CD14-positive monocyte (primary cell): Measurements from ENCODE around the gene FCSK. TPM values are rescaled to one million over a fixed set of nuclear protein-coding genes. Genes with fewer than 3 reads are reported as not detected.

Experiments
- DNase-seq, 3 donors: peaks; one replicate each; pipeline ENCODE4 v3.0.0-alpha.2; 2011 to 2022
- H2AFZ ChIP-seq: 2 replicates; pipeline ENCODE4 v1.6.0; 2012; ENCODE audit warnings: mild to moderate bottlenecking, low read depth, low read length, inconsistent platforms; ENCODE audit not compliant: insufficient read depth, poor library complexity, severe bottlenecking
- H3K27ac ChIP-seq, 2 donors: 1 replicate in 1 of 2; 2 replicates in 1 of 2; pipeline ENCODE4 v1.5.1; 2012 to 2013; ENCODE audit warnings: low read length in 2 of 2, control low read depth in 1 of 2, inconsistent platforms in 1 of 2, low read depth in 1 of 2, mild to moderate bottlenecking in 1 of 2
- H3K27me3 ChIP-seq, 2 donors: one replicate each; pipeline versions ENCODE4 v1.6.0 to v1.6.1; 2011 to 2013; ENCODE audit warnings: low read length in 2 of 2; ENCODE audit not compliant: control insufficient read depth in 2 of 2, insufficient read depth in 2 of 2
- H3K36me3 ChIP-seq, 2 donors: replicated peaks in 1 of 2; 1 replicate in 1 of 2; 2 replicates in 1 of 2; pipeline versions ENCODE4 v1.5.1 to v1.6.1; 2012 to 2013; ENCODE audit warnings: low read length in 2 of 2, control low read depth in 1 of 2, inconsistent platforms in 1 of 2, mild to moderate bottlenecking in 1 of 2; ENCODE audit not compliant: insufficient read depth in 2 of 2, control insufficient read depth in 1 of 2
- H3K4me1 ChIP-seq, 2 donors: 1 replicate in 1 of 2; 2 replicates in 1 of 2; pipeline versions ENCODE4 v1.5.1 to v1.6.1; 2012 to 2013; ENCODE audit warnings: low read length in 2 of 2, control low read depth in 1 of 2, inconsistent platforms in 1 of 2, mild to moderate bottlenecking in 1 of 2, moderate library complexity in 1 of 2; ENCODE audit not compliant: insufficient read depth in 2 of 2, control insufficient read depth in 1 of 2
- H3K4me2 ChIP-seq: replicated peaks from 2 replicates; pipeline ENCODE3; 2012; ENCODE audit warnings: low read length, moderate library complexity, mild to moderate bottlenecking; ENCODE audit not compliant: poor library complexity, severe bottlenecking; ENCODE audit errors: extremely low read depth
- H3K4me3 ChIP-seq, 3 experiments: fragments of 200-600 bp in 1 of 3; sonication (generic) in 1 of 3; replicated peaks in 1 of 3; 1 replicate in 2 of 3; 2 replicates in 1 of 3; pipeline ENCODE4 v1.5.1; 2011 to 2013; ENCODE audit warnings: low read length in 3 of 3, mild to moderate bottlenecking in 3 of 3, control low read depth in 2 of 3, low read depth in 2 of 3, inconsistent platforms in 1 of 3, moderate library complexity in 1 of 3
- H3K79me2 ChIP-seq: 2 replicates; pipeline ENCODE4 v1.6.0; 2012; ENCODE audit warnings: mild to moderate bottlenecking, control low read depth, inconsistent platforms, low read length, moderate library complexity; ENCODE audit not compliant: insufficient read depth
- H3K9ac ChIP-seq: 2 replicates; pipeline ENCODE4 v1.6.0; 2017; ENCODE audit warnings: low read length, mild to moderate bottlenecking; ENCODE audit not compliant: insufficient read depth, poor library complexity, severe bottlenecking
- H3K9me3 ChIP-seq, 2 donors: replicated peaks in 1 of 2; 1 replicate in 1 of 2; 2 replicates in 1 of 2; pipeline versions ENCODE4 v1.5.1 to v1.6.1; 2012 to 2013; ENCODE audit warnings: low read length in 2 of 2, control low read depth in 1 of 2; ENCODE audit not compliant: control insufficient read depth in 1 of 2, insufficient read depth in 1 of 2
- H4K20me1 ChIP-seq: 2 replicates; pipeline ENCODE4 v1.6.0; 2012; ENCODE audit warnings: mild to moderate bottlenecking, low read length, control low read depth, moderate library complexity; ENCODE audit not compliant: insufficient read depth
- H3K27ac Mint-ChIP-seq, 7 donors: one replicate each; pipeline ENCODE4 v1.8.0; 2020; ENCODE audit warnings: mild to moderate bottlenecking in 7 of 7, mixed read lengths in 7 of 7, moderate library complexity in 6 of 7, inconsistent platforms in 2 of 7
- H3K27me3 Mint-ChIP-seq, 3 donors: one replicate each; pipeline ENCODE4 v1.8.0; 2021 to 2022; ENCODE audit warnings: low read depth in 3 of 3, mild to moderate bottlenecking in 3 of 3, mixed read lengths in 3 of 3, moderate library complexity in 3 of 3, inconsistent platforms in 1 of 3
- H3K36me3 Mint-ChIP-seq, 2 donors: one replicate each; pipeline ENCODE4 v1.8.0; 2020; ENCODE audit warnings: mixed read lengths in 2 of 2, inconsistent platforms in 1 of 2, mild to moderate bottlenecking in 1 of 2
- H3K4me1 Mint-ChIP-seq: one replicate; pipeline ENCODE4 v1.8.0; 2020; ENCODE audit warnings: mild to moderate bottlenecking, mixed read lengths
- H3K4me3 Mint-ChIP-seq, 2 donors: one replicate each; pipeline ENCODE4 v1.8.0; 2020; ENCODE audit warnings: mild to moderate bottlenecking in 2 of 2, mixed read lengths in 2 of 2, moderate library complexity in 1 of 2
- H3K9me3 Mint-ChIP-seq, 7 donors: one replicate each; pipeline ENCODE4 v1.8.0; 2020 to 2022; ENCODE audit warnings: mixed read lengths in 7 of 7, mild to moderate bottlenecking in 6 of 7, moderate library complexity in 6 of 7, inconsistent platforms in 2 of 7
- WGBS: methylation state at CpG from one replicate; pipeline ENCODE4 v1.1.5; 2013; ENCODE audit warnings: missing lambda C conversion rate; ENCODE audit not compliant: insufficient coverage; 5-methylcytosine and 5-hydroxymethylcytosine counted together
- intact Hi-C, 2 donors: fragments of 100-400 bp; cut with micrococcal nuclease; formaldehyde crosslinking; loops; one replicate each; pipeline versions ENCODE4 v1.15.0 to v1.15.1; 2023
- polyA plus RNA-seq, 3 donors: library from polyadenylated mRNA; depleted of rRNA in 1 of 3; unstranded in 2 of 3; stranded (reverse) in 1 of 3; fragments of 300-500 nt in 2 of 3; fragments of >200 nt in 1 of 3; fragmentation: Illumina TruSeq in 2 of 3; gene quantifications; 1 replicate in 2 of 3; 2 replicates in 1 of 3; pipeline ENCODE4 v1.2.3, GENCODE V29; 2012 to 2021
- TF ChIP-seq, protein P1 (sequence below): fragments of 200-600 bp; IDR thresholded peaks from one replicate; pipeline ENCODE4 v1.8.0; 2022; ENCODE audit warnings: antibody characterized with exemption, mild to moderate bottlenecking

Gene FCSK
- polyA plus RNA-seq, 3 donors = 4.2 to 19.0 (median 6.4) TPM

DNA sequence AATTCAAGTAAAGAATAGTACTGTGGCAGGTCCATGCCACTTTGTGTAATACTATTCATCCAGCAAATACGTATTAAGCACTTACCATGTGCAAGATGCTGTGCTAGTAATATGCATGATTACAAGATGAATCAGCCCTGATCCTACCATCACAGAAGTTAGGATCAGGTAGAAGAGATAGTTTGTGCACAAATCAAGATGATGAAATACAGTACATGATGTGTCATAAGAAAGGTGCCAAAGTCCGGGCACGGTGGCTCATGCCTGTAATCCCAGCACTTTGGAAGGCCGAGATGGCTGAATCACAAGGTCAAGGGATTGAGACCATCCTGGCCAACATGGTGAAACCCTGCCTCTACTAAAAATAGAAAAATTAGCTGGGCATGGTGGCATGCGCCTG lies 58.1 kb downstream of the FCSK start:
- Mint-ChIP-seq H3K36me3 (peaks cover 78 to 92% of the 10 kb centered on the region in 2 donors), H3K9me3 (no peaks in the 10 kb centered on the region), H3K27ac (no peak overlapping the region), H3K4me1 (peaks cover 5% of the 10 kb centered on the region), H3K4me3 (no peak overlapping the region), H3K27me3 (peaks cover 0 to 5% (median 0%) of the 10 kb centered on the region in 3 donors)
- Histone ChIP-seq H3K4me1 (peaks cover 0 to 3% of the 10 kb centered on the region in 2 donors), H3K4me3 (no peak overlapping the region), H3K9me3 (no peaks in the 10 kb centered on the region), H3K27me3 (no peaks in the 10 kb centered on the region), H2AFZ (no peak overlapping the region), H3K4me2 (no peak overlapping the region), H3K9ac (no peak overlapping the region), H3K79me2 (no peaks in the 10 kb centered on the region), H4K20me1 (no peaks in the 10 kb centered on the region), H3K36me3 (peaks cover 80 to 98% of the 10 kb centered on the region in 2 donors), H3K27ac (no peak overlapping the region)
- TF ChIP-seq, protein P1, sequence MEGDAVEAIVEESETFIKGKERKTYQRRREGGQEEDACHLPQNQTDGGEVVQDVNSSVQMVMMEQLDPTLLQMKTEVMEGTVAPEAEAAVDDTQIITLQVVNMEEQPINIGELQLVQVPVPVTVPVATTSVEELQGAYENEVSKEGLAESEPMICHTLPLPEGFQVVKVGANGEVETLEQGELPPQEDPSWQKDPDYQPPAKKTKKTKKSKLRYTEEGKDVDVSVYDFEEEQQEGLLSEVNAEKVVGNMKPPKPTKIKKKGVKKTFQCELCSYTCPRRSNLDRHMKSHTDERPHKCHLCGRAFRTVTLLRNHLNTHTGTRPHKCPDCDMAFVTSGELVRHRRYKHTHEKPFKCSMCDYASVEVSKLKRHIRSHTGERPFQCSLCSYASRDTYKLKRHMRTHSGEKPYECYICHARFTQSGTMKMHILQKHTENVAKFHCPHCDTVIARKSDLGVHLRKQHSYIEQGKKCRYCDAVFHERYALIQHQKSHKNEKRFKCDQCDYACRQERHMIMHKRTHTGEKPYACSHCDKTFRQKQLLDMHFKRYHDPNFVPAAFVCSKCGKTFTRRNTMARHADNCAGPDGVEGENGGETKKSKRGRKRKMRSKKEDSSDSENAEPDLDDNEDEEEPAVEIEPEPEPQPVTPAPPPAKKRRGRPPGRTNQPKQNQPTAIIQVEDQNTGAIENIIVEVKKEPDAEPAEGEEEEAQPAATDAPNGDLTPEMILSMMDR = no peak
- 100% methylated on average over 4 of the region's 5 CpGs for WGBS
- DNase-seq = no peak
- intact Hi-C loops = no loop called here

DNA sequence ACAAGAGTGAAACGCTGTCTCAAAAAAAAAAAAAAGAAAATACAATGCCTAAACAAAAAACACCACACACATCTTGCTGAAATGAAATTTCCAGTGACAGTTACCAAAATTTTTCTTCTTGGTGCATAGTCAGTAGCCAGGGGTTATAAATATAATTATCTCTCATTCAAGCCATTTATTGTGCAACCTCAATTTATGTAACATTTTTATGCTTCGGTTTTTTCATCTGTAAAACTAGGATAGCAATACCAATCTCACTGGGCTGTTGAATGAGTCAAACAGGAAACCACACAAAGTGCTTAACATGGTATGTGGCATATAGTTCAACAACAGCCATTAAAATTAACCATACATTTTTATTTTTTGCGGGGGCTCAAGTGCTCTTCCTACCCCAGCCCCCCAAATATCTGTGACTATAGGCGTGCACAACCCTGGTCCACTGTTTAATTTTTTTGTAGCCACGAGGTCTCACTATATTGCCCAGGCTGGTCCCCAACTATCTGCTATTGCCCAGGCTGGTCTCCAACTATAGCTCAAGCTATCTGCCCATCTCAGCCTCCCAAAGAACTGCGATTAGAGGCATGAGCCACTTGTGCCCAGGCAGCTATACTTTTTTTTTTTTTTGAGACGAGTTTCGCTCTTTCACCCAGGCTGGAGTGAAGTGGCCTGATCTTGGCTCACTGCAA lies 66.4 kb downstream of the FCSK start:
- WGBS = 24% methylated on average over 6 of the region's 8 CpGs

More for the DNA sequence above, 66.4 kb downstream of the FCSK start:
- H3K4me1 Mint-ChIP-seq = peaks cover 36% of the 10 kb centered on the region
- peaks cover 25 to 37% of the 10 kb centered on the region in 2 donors for H3K36me3 ChIP-seq
- H3K27me3 Mint-ChIP-seq = peaks cover 0 to 8% (median 0%) of the 10 kb centered on the region in 3 donors
- no peaks in the 10 kb centered on the region for H3K9me3 Mint-ChIP-seq
- TF ChIP-seq, protein P1 = no peak
- H3K4me3 Mint-ChIP-seq = no peak overlapping the region
- peaks cover 34 to 41% of the 10 kb centered on the region in 2 donors for H3K4me1 ChIP-seq
- peaks cover 57% of the 10 kb centered on the region for H3K79me2 ChIP-seq
- H2AFZ ChIP-seq = no peak overlapping the region
- H4K20me1 ChIP-seq = no peaks in the 10 kb centered on the region
- no peak overlapping the region for H3K9ac ChIP-seq
- peak overlapping the region in 1 of 2 donors; percentile 44 for H3K27ac ChIP-seq
- H3K4me3 ChIP-seq = no peak overlapping the region
- H3K4me2 ChIP-seq = peak overlapping the region; percentile 16
- intact Hi-C loops = loop anchor here (5.0 to 10.0 kb wide), 4 partner anchors 66 to 173 kb away; partner anchors contain the start of genes DDX19A (in 1 of the 2) and FCSK (in 1 of the 2)
- DNase-seq = peak; percentile 24 to 62 (median 51)
- H3K27ac Mint-ChIP-seq = peak overlapping the region; percentile 12 to 74 (median 66)
- peaks cover 25 to 34% of the 10 kb centered on the region in 2 donors for H3K36me3 Mint-ChIP-seq
- no peaks in the 10 kb centered on the region for H3K9me3 ChIP-seq
- H3K27me3 ChIP-seq = no peaks in the 10 kb centered on the region
